Fibroblast of lung (primary cell): ENCODE measurements around the gene WNT3A. TPM values are rescaled to one million over a fixed set of nuclear protein-coding genes. Genes with fewer than 3 reads are reported as not detected.

Experiments
- DNase-seq, 2 donors: peaks; one replicate each; pipeline versions ENCODE4 v3.0.0 to v3.0.0-alpha.2; 2010; ENCODE audit warnings: low read depth in 2 of 2
- H2AFZ ChIP-seq: 2 replicates; pipeline ENCODE4 v1.5.1; 2012; ENCODE audit warnings: low read length, control low read depth, inconsistent platforms
- H3K27ac ChIP-seq: 2 replicates; pipeline ENCODE4 v1.5.1; 2011; ENCODE audit warnings: low read length, control low read depth; ENCODE audit not compliant: insufficient read depth
- H3K27me3 ChIP-seq: 2 replicates; pipeline ENCODE4 v1.5.1; 2011; ENCODE audit warnings: mild to moderate bottlenecking, low read length; ENCODE audit not compliant: control insufficient read depth, insufficient read depth
- H3K36me3 ChIP-seq: 2 replicates; pipeline ENCODE4 v1.5.1; 2011; ENCODE audit warnings: low read length; ENCODE audit not compliant: control insufficient read depth, insufficient read depth
- H3K4me1 ChIP-seq: 2 replicates; pipeline ENCODE4 v1.5.1; 2011; ENCODE audit warnings: low read length; ENCODE audit not compliant: control insufficient read depth, insufficient read depth; ENCODE audit errors: extremely low read depth
- H3K4me2 ChIP-seq: 2 replicates; pipeline ENCODE4 v1.5.1; 2011; ENCODE audit warnings: low read length, control low read depth; ENCODE audit not compliant: insufficient read depth; ENCODE audit errors: extremely low read depth
- H3K4me3 ChIP-seq, 4 experiments: fragments of 200-600 bp in 1 of 4; sonication (generic) in 1 of 4; replicated peaks in 1 of 4; 2 replicates each; pipeline ENCODE4 v1.5.1; 2011 to 2016; ENCODE audit warnings: low read length in 4 of 4, low read depth in 3 of 4, mild to moderate bottlenecking in 3 of 4, control low read depth in 2 of 4, inconsistent platforms in 1 of 4, mixed read lengths in 1 of 4; ENCODE audit not compliant: insufficient read depth in 1 of 4; ENCODE audit errors: control extremely low read depth in 1 of 4
- H3K79me2 ChIP-seq: 2 replicates; pipeline ENCODE4 v1.5.1; 2012; ENCODE audit warnings: mild to moderate bottlenecking, low read length, inconsistent platforms; ENCODE audit not compliant: control insufficient read depth, insufficient read depth
- H3K9ac ChIP-seq: 2 replicates; pipeline ENCODE4 v1.5.1; 2011; ENCODE audit warnings: mild to moderate bottlenecking, low read length, control low read depth; ENCODE audit not compliant: insufficient read depth
- H3K9me3 ChIP-seq: 2 replicates; pipeline ENCODE4 v1.5.1; 2012; ENCODE audit warnings: low read depth, low read length; ENCODE audit not compliant: control insufficient read depth, insufficient read depth
- H4K20me1 ChIP-seq: 2 replicates; pipeline ENCODE4 v1.5.1; 2011; ENCODE audit warnings: low read length; ENCODE audit not compliant: control insufficient read depth, insufficient read depth; ENCODE audit errors: extremely low read depth
- EZH2 ChIP-seq: IDR thresholded peaks from 2 replicates; pipeline ENCODE4 v1.5.1; 2012; ENCODE audit warnings: low read length, control low read depth, mild to moderate bottlenecking; ENCODE audit errors: missing control alignments
- polyA plus RNA-seq, 2 donors: library from polyadenylated mRNA; depleted of rRNA in 1 of 2; stranded (reverse) in 1 of 2; unstranded in 1 of 2; fragments of >200 nt; gene quantifications; 2 replicates each; pipeline ENCODE4 v1.2.1, GENCODE V29; 2011 to 2012; ENCODE audit warnings: missing spikeins in 1 of 2
- total RNA-seq: library from RNA; depleted of rRNA; stranded (reverse); fragments of >200 nt; gene quantifications from 2 replicates; pipeline ENCODE4 v1.2.1, GENCODE V29; 2014
- TF ChIP-seq, protein P1 (sequence below), 2 donors: IDR thresholded peaks in 1 of 2; conservative IDR thresholded peaks in 1 of 2; 1 replicate in 1 of 2; 2 replicates in 1 of 2; pipeline ENCODE4 v1.5.1; 2011 to 2012; ENCODE audit warnings: low read length in 2 of 2, control low read depth in 1 of 2, inconsistent platforms in 1 of 2, low read depth in 1 of 2, mild to moderate bottlenecking in 1 of 2

Gene WNT3A
- total and polyA plus RNA-seq, 2 donors (not counting 1 experiment from before 2014, with no cell fraction given): not detected

DNA sequence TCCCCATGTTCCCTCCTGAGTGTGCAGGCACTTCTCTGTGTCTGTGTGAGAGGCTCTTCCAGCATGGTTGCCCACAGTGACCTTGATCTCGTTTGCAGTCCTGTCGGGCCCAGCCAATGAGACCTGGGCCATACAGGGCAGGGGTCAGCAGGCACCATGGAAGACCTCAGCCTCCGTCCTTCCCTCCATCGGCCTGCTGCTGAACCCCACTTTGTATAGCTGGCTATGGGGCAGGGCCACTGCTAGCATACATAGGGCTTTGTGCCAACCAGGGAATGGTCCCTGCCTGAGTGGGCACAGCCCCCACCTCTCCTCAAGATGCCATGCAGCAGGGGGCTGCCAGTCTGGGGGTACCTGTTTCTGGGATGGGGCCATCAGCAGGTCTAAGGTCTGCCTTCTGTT lies 92.5 kb downstream of the WNT3A start:
- DNase-seq: no peak
- no peaks in the 10 kb centered on the region for H3K27me3 ChIP-seq
- H3K4me2 ChIP-seq: no peak overlapping the region
- TF ChIP-seq, protein P1, sequence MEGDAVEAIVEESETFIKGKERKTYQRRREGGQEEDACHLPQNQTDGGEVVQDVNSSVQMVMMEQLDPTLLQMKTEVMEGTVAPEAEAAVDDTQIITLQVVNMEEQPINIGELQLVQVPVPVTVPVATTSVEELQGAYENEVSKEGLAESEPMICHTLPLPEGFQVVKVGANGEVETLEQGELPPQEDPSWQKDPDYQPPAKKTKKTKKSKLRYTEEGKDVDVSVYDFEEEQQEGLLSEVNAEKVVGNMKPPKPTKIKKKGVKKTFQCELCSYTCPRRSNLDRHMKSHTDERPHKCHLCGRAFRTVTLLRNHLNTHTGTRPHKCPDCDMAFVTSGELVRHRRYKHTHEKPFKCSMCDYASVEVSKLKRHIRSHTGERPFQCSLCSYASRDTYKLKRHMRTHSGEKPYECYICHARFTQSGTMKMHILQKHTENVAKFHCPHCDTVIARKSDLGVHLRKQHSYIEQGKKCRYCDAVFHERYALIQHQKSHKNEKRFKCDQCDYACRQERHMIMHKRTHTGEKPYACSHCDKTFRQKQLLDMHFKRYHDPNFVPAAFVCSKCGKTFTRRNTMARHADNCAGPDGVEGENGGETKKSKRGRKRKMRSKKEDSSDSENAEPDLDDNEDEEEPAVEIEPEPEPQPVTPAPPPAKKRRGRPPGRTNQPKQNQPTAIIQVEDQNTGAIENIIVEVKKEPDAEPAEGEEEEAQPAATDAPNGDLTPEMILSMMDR (conservative IDR thresholded peaks at IDR 0.05 in 1 of 2, IDR thresholded peaks at IDR 0.05 in 1 of 2; ENCODE audit: low read depth in 1 of 2, low read length in 2 of 2): no peak
- TF ChIP-seq EZH2: no peak
- no peak overlapping the region for H2AFZ ChIP-seq
- no peak overlapping the region for H3K9ac ChIP-seq
- peaks cover 39% of the 10 kb centered on the region for H3K36me3 ChIP-seq
- H3K4me3 ChIP-seq: no peak overlapping the region
- no peaks in the 10 kb centered on the region for H3K4me1 ChIP-seq
- no peaks in the 10 kb centered on the region for H3K9me3 ChIP-seq
- H3K79me2 ChIP-seq: peaks cover 68% of the 10 kb centered on the region
- peaks cover 8% of the 10 kb centered on the region for H4K20me1 ChIP-seq
- no peak overlapping the region for H3K27ac ChIP-seq

DNA sequence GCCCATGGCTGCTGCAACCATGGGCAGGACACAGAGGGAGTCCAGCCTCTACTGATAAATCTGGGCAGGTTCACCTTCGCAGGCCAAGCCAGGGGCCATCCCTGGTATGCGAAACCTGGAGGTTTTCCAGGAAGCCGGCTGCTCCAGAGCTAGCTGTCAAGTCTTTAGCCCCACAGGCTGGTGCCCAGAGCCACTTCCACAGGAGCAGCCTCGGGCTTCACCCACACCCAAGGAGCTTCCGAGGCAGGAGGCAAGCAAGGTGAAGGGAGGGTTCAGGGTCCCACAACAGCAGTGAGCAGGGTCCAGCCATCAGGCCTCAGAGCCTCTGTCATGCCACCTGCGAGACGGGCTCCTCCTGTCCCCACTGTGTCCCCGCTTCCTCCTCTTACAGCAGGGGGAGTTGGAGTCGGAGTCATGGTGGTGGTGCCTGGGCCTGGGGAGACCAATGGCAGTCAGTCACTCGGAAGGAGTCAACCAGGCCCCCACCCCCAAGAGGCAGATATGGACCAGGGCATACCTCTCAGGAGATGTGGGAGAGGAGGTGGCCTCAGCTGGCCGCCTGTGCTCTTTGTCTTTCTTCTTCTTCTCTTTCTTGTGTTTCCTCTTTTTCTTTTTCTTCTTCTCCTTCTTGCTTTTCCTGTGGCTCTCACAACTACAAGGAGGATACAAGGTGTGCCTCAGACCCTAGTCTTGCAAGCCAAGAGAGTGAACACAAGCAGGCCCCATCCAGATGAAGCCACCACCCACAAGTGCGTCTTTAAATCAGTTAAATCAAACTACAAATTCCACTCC lies 94.2 kb downstream of the WNT3A start:
- peaks cover 51% of the 10 kb centered on the region for H3K79me2 ChIP-seq
- peak overlapping the region in 1 of 4 experiments; percentile 83 for H3K4me3 ChIP-seq
- peaks cover 42% of the 10 kb centered on the region for H3K36me3 ChIP-seq
- TF ChIP-seq, protein P1 (conservative IDR thresholded peaks at IDR 0.05 in 1 of 2, IDR thresholded peaks at IDR 0.05 in 1 of 2; ENCODE audit: low read depth in 1 of 2, low read length in 2 of 2): no peak
- no peak for TF ChIP-seq EZH2
- no peaks in the 10 kb centered on the region for H3K9me3 ChIP-seq
- peaks cover 3% of the 10 kb centered on the region for H4K20me1 ChIP-seq
- H3K27me3 ChIP-seq: no peaks in the 10 kb centered on the region
- no peak overlapping the region for H3K9ac ChIP-seq
- no peak for DNase-seq
- H3K4me2 ChIP-seq: peak overlapping the region; percentile 35
- H3K27ac ChIP-seq: no peak overlapping the region
- H3K4me1 ChIP-seq: no peaks in the 10 kb centered on the region
- H2AFZ ChIP-seq: no peak overlapping the region

DNA sequence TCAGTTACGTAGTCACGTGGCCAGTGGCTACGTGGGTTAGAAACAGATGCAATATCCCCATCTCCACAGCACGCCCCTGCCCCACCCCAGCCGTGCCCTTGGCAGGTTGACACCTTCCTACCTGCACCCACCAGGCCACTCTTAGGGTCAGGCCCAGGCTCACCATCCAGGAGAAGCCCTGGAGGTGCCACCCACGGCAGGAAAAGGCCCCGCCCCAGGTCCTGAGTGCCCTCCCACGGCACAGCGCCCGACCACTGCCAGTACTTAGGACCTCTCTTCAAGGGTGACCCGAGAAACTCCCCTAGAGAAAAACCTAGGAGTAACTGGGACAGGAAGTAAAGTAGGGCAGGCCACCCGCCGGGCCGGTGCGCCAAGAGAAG lies 94.8 kb downstream of the WNT3A start:
- H3K36me3 ChIP-seq: peaks cover 41% of the 10 kb centered on the region
- peaks cover 45% of the 10 kb centered on the region for H3K79me2 ChIP-seq
- DNase-seq: no peak

More for the DNA sequence above, 94.8 kb downstream of the WNT3A start:
- H2AFZ ChIP-seq: no peak overlapping the region
- H3K4me1 ChIP-seq: no peaks in the 10 kb centered on the region
- H3K4me2 ChIP-seq: peak overlapping the region; percentile 35
- no peak overlapping the region for H3K9ac ChIP-seq
- H4K20me1 ChIP-seq: no peaks in the 10 kb centered on the region
- TF ChIP-seq, protein P1 (conservative IDR thresholded peaks at IDR 0.05 in 1 of 2, IDR thresholded peaks at IDR 0.05 in 1 of 2; ENCODE audit: low read depth in 1 of 2, low read length in 2 of 2): no peak
- TF ChIP-seq EZH2: no peak
- no peaks in the 10 kb centered on the region for H3K27me3 ChIP-seq
- H3K4me3 ChIP-seq: peak overlapping the region in 2 of 4 experiments; percentile 64 to 83
- no peak overlapping the region for H3K27ac ChIP-seq
- no peaks in the 10 kb centered on the region for H3K9me3 ChIP-seq
